ENCODE results near the gene ACOT8. TPM values are rescaled to one million over a fixed set of nuclear protein-coding genes. Genes with fewer than 3 reads are reported as not detected.

Gene ACOT8
- total RNA-seq, 4 donors from 2014 or later = 57.6 to 84.9 (median 61.4) TPM

- no peak for DNase-seq (ENCODE audit: low spot score in 2 of 2)
- no peak overlapping the region for H3K4me3 ChIP-seq (ENCODE audit: low read depth, poor library complexity, severe bottlenecking)
- no peak for TF ChIP-seq POLR2A (IDR thresholded peaks at IDR 0.05)
- no peak for TF ChIP-seq CTCF (IDR thresholded peaks at IDR 0.05)
- WGBS, 2 donors = 58 to 62% methylated on average over 6 of the region's 6 CpGs
- intact Hi-C loops (cut with DNase I; ENCODE audit: low total_unique reads) = no loop called here
Observed at GRCh38 chr20:45826381-45827019, 30.7 kb downstream of the ACOT8 start.

DNA sequence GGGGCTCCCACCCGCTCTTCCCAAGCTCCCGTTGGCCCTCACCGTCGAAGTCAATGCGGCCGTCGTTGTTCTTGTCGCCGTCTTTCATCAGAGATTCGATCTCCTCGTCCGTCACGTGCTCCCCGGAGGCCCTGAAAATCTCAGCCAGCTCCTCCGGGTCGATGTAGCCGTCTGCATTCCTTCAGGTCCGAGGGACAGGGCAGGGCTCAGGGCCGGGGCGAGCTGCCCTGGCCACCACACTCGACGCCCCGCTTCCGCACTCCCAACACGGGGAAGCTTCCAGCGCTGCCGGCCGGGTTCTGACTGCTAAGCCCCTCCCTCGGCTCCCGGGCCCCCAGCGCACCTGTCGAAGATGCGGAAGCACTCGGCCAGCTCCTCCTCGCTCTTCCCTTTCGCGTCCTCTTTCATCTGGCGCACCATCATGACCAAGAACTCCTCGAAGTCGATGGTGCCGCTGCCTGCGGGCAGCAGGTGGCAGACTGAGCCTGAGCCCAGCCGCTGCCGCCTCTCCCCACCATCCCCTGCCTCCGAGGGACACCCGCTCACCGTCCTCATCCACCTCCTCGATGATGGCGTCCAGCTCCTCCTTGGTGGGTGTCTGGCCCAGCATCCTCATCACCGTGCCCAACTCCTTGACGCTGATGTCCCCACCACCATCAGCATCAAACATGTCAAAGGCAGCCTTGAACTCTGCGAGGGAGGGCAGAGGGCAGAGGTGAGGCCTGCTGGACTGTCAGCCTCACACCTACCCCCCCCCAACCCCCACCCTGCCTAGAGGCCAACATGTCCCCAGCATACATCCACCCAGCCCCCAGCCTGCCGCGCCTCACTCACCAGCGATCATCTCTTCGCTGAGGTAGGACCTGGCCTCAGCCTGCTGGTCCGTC, 33.0 kb downstream of the ACOT8 start:
- DNase-seq (ENCODE audit: low spot score in 2 of 2) = no peak
- H3K4me3 ChIP-seq (ENCODE audit: low read depth, poor library complexity, severe bottlenecking) = no peak overlapping the region
- 18 to 28% methylated on average over 46 to 57 of the region's 57 CpGs for WGBS, 2 donors
- TF ChIP-seq POLR2A (IDR thresholded peaks at IDR 0.05) (no peak), CTCF (IDR thresholded peaks at IDR 0.05) (no peak)
- intact Hi-C loops (cut with DNase I; ENCODE audit: low total_unique reads) = no loop called here

DNA sequence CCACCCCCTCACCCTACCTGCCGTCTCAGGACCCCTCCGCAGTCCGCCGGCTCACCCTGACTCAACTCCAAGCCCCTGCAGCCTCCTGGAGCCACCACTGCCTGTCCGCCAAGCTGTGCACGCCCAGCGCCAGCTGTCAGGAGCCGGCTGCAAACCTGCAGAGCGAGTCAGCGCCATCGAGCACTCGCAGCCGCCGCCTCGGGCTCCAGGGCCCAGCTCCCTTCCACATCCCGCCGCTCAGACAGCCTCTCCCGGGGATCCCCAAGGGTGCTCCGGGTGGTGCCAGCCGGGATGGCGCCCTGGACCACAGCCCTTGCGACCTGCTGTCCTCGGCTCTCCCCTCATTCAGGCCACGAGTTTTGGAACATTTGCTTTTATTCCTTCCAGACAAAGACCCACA, 34.3 kb downstream of the ACOT8 start:
- 4 to 15% methylated on average over 6 to 20 of the region's 24 CpGs for WGBS, 2 donors

GRCh38 chr20:45821947-45822346, 35.2 kb downstream of the ACOT8 start:
- WGBS, 2 donors = 68 to 71% methylated on average over 2 of the region's 2 CpGs
- intact Hi-C loops (cut with DNase I; ENCODE audit: low total_unique reads) = no loop called here
- no peak for DNase-seq (ENCODE audit: low spot score in 2 of 2)

More for the DNA sequence above, 34.3 kb downstream of the ACOT8 start:
- no peak for TF ChIP-seq POLR2A (IDR thresholded peaks at IDR 0.05)
- no peak for TF ChIP-seq CTCF (IDR thresholded peaks at IDR 0.05)
- intact Hi-C loops (cut with DNase I; ENCODE audit: low total_unique reads) = no loop called here
- DNase-seq (ENCODE audit: low spot score in 2 of 2) = no peak
- H3K4me3 ChIP-seq (ENCODE audit: low read depth, poor library complexity, severe bottlenecking) = no peak overlapping the region

DNA sequence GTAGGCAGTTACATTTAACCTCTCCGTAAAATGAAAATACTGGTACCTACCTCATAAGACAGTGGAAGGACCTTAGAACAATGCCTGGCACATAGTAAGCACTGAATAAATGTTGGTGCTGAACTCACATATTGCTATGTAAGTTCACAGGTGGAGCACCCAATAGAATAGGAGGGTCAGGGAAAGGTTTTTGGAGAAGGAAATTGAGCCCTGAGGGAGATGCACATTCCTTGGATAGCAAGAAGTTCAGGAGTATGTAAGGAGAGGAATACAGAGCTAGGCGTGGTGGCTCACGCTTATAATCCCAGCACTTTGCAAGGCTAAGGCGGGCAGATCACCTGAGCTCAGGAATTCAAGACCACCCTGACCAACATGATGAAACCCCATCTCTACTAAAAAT, 37.7 kb downstream of the ACOT8 start:
- DNase-seq (ENCODE audit: low spot score in 2 of 2) = no peak

More at GRCh38 chr20:45821947-45822346, 35.2 kb downstream of the ACOT8 start:
- no peak for TF ChIP-seq CTCF (IDR thresholded peaks at IDR 0.05)
- TF ChIP-seq POLR2A (IDR thresholded peaks at IDR 0.05) = no peak
- H3K4me3 ChIP-seq (ENCODE audit: low read depth, poor library complexity, severe bottlenecking) = no peak overlapping the region

More for the DNA sequence above, 37.7 kb downstream of the ACOT8 start:
- WGBS, 2 donors = 88 to 90% methylated on average over 4 of the region's 4 CpGs
- intact Hi-C loops (cut with DNase I; ENCODE audit: low total_unique reads) = no loop called here
- H3K4me3 ChIP-seq (ENCODE audit: low read depth, poor library complexity, severe bottlenecking) = no peak overlapping the region
- TF ChIP-seq CTCF (IDR thresholded peaks at IDR 0.05) = no peak
- no peak for TF ChIP-seq POLR2A (IDR thresholded peaks at IDR 0.05)

Measured in lower leg skin (tissue), 4 donors.